AG04450 (cell line): ENCODE data around the gene CPLANE2. TPM values are rescaled to one million over a fixed set of nuclear protein-coding genes. Genes with fewer than 3 reads are reported as not detected.

Experiments used
- CTCF ChIA-PET: fragments of 300-600, 350-600 bp; formaldehyde crosslinking; extraction: SDS; loops from one replicate; lab custom pipeline; 2022; ENCODE audit warnings: antibody characterized with exemption, inconsistent platforms; lab: Charles Lee
- POLR2A ChIA-PET: fragments of 350-600 bp; formaldehyde crosslinking; extraction: SDS; loops from one replicate; lab custom pipeline; 2021; ENCODE audit warnings: antibody characterized with exemption, inconsistent platforms; lab: Yijun Ruan, JAX
- DNase-seq: peaks from one replicate; pipeline ENCODE4 v3.0.0-alpha.2; 2011; ENCODE audit warnings: low read depth, low spot score
- H3K27ac ChIP-seq: one replicate; pipeline ENCODE4 v1.5.1; 2012; ENCODE audit warnings: low read depth, low read length, control low read depth
- H3K27me3 ChIP-seq: one replicate; pipeline ENCODE4 v1.6.0; 2012; ENCODE audit warnings: low read length; ENCODE audit not compliant: control insufficient read depth, insufficient read depth
- H3K4me3 ChIP-seq: 2 replicates; pipeline ENCODE4 v1.5.1; 2011; ENCODE audit warnings: mild to moderate bottlenecking, low read depth, low read length, control low read depth
- H3K9me3 ChIP-seq: 2 replicates; pipeline ENCODE4 v1.5.1; 2012; ENCODE audit warnings: low read length; ENCODE audit not compliant: control insufficient read depth, insufficient read depth
- CTCF ChIP-seq: IDR thresholded peaks from 2 replicates; pipeline ENCODE4 v1.5.1; 2011; ENCODE audit warnings: low read depth, low read length, control low read depth, inconsistent platforms
- polyA plus RNA-seq: library from polyadenylated mRNA; depleted of rRNA; stranded (reverse); fragments of >200 nt; gene quantifications from 2 replicates; pipeline ENCODE4 v1.2.3, GENCODE V29; 2011

CPLANE2 gene
- polyA plus RNA-seq, 1 experiment: 3.6 TPM

GRCh38 chr1:16243936-16244649, 7.1 kb upstream of the CPLANE2 start:
- DNase-seq: peak; percentile 58
- H3K27me3 ChIP-seq: no peaks in the 10 kb centered on the region
- no peak overlapping the region for H3K27ac ChIP-seq
- no peaks in the 10 kb centered on the region for H3K9me3 ChIP-seq
- no peak overlapping the region for H3K4me3 ChIP-seq
- ChIA-PET CTCF (interaction anchor here (0.5 to 3.6 kb wide), 17 partner anchors 9 to 171 kb away, joined by 3 to 19 read pairs (median 4); no protein-coding TSS in a partner anchor), POLR2A (interaction anchor here (0.5 to 0.7 kb wide), 5 partner anchors 37 to 157 kb away, joined by 3 to 7 read pairs (median 4); no protein-coding TSS in a partner anchor)
- peak; percentile 90 for TF ChIP-seq CTCF

GRCh38 chr1:16243215-16243610, 6.2 kb upstream of the CPLANE2 start:
- H3K27ac ChIP-seq: no peak overlapping the region
- CTCF ChIA-PET: interaction anchor here (0.6 to 3.6 kb wide), 6 partner anchors 17 to 165 kb away, joined by 3 to 19 read pairs (median 9); no protein-coding TSS in a partner anchor
- H3K27me3 ChIP-seq: no peaks in the 10 kb centered on the region
- DNase-seq: no peak
- no peaks in the 10 kb centered on the region for H3K9me3 ChIP-seq
- H3K4me3 ChIP-seq: no peak overlapping the region
- no peak for TF ChIP-seq CTCF
- POLR2A ChIA-PET: interaction anchor here (0.5 to 0.6 kb wide), 5 partner anchors 105 to 218 kb away, joined by 3 to 7 read pairs (median 5); no protein-coding TSS in a partner anchor

- Histone ChIP-seq H3K27me3 (no peaks in the 10 kb centered on the region), H3K27ac (no peak overlapping the region), H3K4me3 (no peak overlapping the region), H3K9me3 (no peaks in the 10 kb centered on the region)
- ChIA-PET CTCF (interaction anchor here (0.5 to 3.6 kb wide), 3 partner anchors 88 to 161 kb away, joined by 5 to 19 read pairs (median 6); no protein-coding TSS in a partner anchor), POLR2A (interaction anchor here (0.6 kb wide), 1 partner anchor 218 kb away, joined by 6 read pairs; no protein-coding TSS in a partner anchor)
- no peak for DNase-seq
- TF ChIP-seq CTCF: no peak
Measured at GRCh38 chr1:16242556-16243214, 5.7 kb upstream of the CPLANE2 start.

GRCh38 chr1:16241221-16241708, 4.3 kb upstream of the CPLANE2 start:
- H3K27me3 ChIP-seq: no peaks in the 10 kb centered on the region
- ChIA-PET POLR2A (no interaction called here), CTCF (interaction anchor here (3.6 kb wide), 1 partner anchor 159 kb away, joined by 19 read pairs; no protein-coding TSS in a partner anchor)
- no peak overlapping the region for H3K27ac ChIP-seq
- DNase-seq: no peak
- H3K4me3 ChIP-seq: no peak overlapping the region
- no peak for TF ChIP-seq CTCF
- H3K9me3 ChIP-seq: no peaks in the 10 kb centered on the region
